HL-60 (cell line): ENCODE data around the gene PGAP3.

Experiments used
- CTCF ChIP-seq: IDR thresholded peaks from one replicate; pipeline ENCODE4 v1.5.1; 2011; ENCODE audit warnings: low read length, control low read depth, inconsistent platforms; ENCODE audit not compliant: insufficient read depth
- GABPA ChIP-seq: IDR thresholded peaks from 2 replicates; pipeline ENCODE4 v1.6.1; 2012; ENCODE audit warnings: low read depth
- POLR2AphosphoS5 ChIP-seq: IDR thresholded peaks from 2 replicates; pipeline ENCODE4 v1.6.1; 2012; ENCODE audit warnings: low read depth
- REST ChIP-seq: IDR thresholded peaks from 2 replicates; pipeline ENCODE4 v1.6.1; 2012; ENCODE audit warnings: low read depth; ENCODE audit not compliant: insufficient replicate concordance

GRCh38 chr17:39701784-39702422 is 14.0 kb upstream of the PGAP3 start:
- no peak for TF ChIP-seq CTCF
- TF ChIP-seq POLR2AphosphoS5, result no peak
- no peak for TF ChIP-seq GABPA
- no peak for TF ChIP-seq REST
